H54 (cell line): ENCODE data around the gene CCDC171.

Experiments used
- DNase-seq: peaks from one replicate; pipeline ENCODE4 v3.0.0; 2011; ENCODE audit warnings: low spot score, mixed read lengths; ENCODE audit not compliant: insufficient read length
- FAIRE-seq: peaks from 3 replicates; lab custom pipeline; 2011; peaks lifted over from hg19 to GRCh38; lab: Jason Lieb, UNC
- POLR2A ChIP-seq: IDR thresholded peaks from 2 replicates; pipeline ENCODE4 v1.6.1; 2011; ENCODE audit warnings: low read depth, mild to moderate bottlenecking, low read length

CCDC171 gene

DNA sequence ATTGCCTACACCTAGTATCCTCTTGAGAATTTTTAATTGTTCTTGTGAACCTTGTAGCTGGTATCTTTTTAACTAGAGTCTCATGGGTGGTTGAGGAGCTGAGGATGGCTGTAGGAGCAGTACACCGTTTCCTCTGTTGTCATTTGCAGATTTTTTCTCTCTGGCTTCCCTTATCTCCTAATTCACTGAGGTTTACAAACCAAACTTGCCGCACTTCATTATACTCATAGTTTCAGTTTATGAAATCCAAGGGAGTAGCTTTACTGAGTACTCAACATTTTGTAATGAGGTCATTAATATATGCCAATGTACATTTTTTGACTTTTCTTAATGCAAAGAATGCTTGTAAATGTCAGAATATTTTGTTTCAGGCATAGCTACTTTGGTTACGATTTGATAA, 154.2 kb downstream of the CCDC171 start:
- DNase-seq (no peak), FAIRE-seq (no peak)
- TF ChIP-seq POLR2A: no peak

DNA sequence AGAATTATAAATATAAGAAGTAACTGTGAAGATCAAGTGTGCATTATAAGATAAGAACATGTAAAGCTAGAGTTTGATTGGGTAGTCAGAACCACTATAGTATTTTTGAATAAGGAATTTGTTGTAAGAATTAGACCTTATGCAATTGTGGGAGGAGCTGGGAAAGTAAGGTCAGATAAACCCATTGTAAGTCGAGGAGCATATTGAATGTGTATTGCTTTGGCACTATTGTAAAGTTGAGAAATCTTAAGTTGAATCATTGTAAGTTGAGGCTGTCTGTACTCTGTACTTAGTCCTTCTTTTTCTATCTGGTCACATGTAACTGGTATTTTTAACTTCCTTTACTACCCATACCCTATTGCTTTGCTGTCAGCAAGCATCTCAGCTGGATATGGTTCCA, 158.7 kb downstream of the CCDC171 start:
- FAIRE-seq (peak; percentile 43), DNase-seq (no peak)
- no peak for TF ChIP-seq POLR2A

DNA sequence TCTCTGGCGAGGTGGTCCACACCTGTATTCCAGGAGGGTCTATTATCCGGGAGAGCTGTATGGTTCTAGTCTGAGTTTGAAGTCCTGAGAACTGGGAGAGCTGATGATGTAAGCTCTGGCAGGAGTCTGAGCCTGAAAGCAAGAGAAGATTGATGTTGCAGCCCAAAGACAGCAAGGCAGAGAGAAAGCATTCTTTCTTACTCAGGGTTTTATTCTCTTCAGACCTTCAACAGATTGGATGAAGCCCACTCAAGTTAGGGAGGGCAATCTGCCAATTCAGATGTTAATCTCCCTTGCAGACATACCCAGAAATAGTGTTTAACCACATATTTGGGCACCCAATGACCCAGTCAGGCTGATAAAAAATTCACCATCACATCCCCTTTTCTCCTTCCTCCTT, 159.1 kb downstream of the CCDC171 start:
- DNase-seq (no peak), FAIRE-seq (no peak)
- TF ChIP-seq POLR2A: no peak

DNA sequence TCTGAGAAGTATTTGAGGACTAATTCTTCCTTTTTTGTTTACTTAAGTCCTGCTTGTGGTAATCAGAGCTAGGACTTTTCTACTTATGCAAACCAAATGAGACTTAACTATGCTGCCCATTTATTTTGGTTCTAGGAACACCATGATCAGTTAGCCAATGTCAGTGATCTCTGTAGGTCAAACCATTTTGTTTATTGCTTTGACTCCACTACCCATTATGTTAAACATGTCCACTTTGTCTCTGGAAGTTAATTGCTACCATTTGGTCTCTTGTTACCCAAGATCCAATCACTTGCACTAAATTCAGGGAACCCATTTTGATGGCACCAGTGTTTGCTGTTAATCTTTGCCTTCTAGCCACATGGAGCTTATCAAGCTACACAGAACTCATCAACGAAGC, 161.9 kb downstream of the CCDC171 start:
- FAIRE-seq: no peak
- no peak for DNase-seq
- TF ChIP-seq POLR2A: no peak

DNA sequence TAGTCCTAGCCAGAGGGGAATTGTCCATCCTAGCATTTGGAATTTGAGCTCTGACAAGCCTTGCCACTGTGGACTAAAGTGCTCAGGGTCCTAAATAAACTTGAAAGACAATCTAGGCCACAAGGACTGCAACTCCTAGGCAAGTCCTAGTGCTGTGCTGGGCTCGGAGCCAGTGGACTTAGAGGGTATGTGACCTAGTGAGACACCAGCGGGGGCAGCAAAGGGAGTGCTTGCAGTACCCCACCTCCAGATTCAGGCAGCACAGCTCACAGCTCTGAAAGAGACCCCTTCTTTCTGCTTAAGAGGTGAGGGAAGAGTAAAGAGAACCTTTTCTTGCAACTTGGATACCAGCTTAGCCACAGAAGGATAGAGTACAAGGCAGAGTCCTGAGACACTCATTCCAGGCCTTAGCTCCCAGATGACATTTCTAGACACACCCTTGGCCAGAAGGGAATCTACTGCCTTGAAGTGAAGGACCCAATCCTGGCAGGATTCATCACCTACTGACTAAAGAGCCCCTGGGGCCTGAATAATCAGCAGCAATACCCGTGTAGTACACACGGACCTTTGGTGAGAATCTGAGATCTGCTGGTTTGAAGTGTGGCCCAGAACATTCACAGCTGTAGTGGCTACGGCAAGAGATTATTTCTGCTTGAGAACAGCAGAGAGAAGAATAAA, 164.6 kb downstream of the CCDC171 start:
- FAIRE-seq: no peak
- DNase-seq: no peak
- no peak for TF ChIP-seq POLR2A

DNA sequence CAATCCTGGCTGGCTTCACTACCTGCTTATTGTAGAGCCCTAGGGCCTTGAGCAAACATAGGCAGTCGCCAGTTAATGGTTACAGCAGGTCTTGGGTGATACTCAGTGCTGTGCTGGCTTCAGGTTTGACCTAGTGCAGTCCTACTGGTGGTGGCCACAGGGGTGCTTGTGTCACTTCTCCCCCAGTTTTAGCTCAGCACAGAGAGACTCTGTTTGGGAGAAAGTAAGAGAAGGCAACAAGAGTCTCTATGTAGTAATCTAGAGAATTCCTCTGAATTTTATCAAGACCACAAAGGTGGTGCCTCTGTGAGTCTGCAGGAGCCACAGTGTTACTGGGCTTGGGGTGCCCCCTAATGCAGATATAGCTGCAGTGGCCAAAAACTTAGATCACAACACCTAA, 165.6 kb downstream of the CCDC171 start:
- TF ChIP-seq POLR2A: no peak
- no peak for FAIRE-seq
- no peak for DNase-seq

DNA sequence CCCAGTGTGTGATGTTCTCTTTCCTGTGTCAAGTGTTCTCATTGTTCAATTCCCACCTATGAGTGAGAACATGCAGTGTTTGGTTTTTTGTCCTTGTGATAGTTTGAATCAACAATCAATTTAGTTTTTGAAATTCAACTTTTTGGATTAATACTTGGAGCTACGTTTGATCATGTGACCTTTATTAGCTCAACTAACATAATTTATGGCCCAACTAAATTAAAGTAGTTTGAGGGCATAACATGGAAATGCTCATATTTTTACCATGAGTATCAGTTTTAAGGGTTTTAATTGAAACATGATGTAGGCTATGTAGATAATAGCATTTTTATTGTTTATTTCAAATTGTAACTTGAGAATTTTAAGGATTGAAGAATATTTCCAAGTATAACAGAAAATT, 168.0 kb downstream of the CCDC171 start:
- TF ChIP-seq POLR2A: no peak
- no peak for DNase-seq
- FAIRE-seq: no peak

DNA sequence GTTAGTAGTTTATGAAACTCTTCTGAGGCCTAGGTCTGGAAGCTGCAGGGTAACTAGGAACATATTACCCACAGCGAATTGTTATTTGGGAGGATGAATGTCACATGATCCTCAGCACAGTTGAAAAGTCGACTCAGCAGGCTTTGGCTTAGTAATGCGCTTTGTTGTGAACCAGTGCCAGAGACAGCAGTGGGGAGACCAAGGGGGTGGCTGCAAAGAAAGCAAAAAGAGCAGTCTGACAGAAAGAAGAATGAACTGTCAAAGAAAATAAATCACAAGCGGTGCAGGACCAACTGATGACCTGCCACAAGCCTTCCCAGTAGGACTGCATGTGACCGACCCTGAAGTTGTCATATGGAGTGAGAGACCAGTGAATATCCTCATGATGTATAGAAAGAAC, 170.0 kb downstream of the CCDC171 start:
- FAIRE-seq (peak; percentile 65), DNase-seq (no peak)
- TF ChIP-seq POLR2A: no peak

DNA sequence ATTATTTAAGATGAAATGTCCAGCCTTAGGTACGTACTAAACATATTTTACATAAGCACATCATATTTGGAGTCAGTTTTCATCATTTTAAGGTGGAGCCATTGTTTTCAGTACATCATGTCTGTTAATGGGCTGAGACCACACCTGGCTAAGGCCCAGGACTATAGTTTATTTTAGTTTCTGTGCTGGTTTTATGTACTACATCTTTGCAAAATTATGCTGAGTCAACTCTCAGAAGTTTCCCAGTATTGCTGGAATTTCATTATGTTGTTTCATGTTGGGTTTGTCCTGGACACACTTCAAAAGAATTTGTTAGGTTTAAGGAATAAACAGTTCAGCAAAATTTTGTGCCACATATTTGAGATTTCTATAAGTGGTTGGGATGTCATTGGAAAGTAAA, 171.2 kb downstream of the CCDC171 start:
- TF ChIP-seq POLR2A: no peak
- no peak for DNase-seq
- no peak for FAIRE-seq

DNA sequence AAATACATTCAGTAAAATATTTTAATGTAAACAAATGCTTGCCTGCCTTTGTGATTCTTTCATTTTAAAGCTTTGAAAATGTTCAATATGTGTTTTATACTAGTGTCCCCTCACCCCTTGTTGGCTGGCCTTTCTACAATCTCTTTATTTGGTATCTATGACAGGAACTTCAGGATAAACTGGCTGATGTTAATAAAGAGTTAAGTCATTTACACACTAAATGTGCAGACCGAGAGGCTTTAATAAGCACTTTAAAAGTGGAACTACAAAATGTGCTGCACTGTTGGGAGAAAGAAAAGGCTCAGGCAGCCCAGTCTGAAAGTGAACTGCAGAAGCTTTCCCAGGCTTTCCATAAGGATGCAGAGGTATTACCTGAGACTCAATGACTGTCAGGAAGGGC, 171.8 kb downstream of the CCDC171 start:
- TF ChIP-seq POLR2A: no peak
- DNase-seq (no peak), FAIRE-seq (no peak)

DNA sequence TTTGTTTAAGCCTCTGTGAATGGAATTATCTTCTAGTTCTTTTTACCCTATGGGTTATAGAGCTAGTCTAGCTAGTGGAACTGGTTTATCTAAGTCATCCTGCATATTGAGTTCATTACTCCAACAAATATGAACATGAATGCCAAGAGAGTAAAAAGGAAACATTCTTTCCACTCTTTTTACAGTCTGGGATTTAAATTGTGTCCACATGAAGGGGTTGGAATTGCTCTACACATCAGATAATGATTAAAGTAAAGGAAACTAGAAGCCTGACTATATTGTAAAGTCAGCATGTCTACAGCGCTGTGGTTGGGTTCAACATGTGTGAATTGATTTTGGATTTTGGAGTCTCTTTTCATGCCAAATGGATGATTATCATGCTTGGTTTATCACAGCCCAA, 173.1 kb downstream of the CCDC171 start:
- no peak for TF ChIP-seq POLR2A
- DNase-seq (no peak), FAIRE-seq (no peak)

DNA sequence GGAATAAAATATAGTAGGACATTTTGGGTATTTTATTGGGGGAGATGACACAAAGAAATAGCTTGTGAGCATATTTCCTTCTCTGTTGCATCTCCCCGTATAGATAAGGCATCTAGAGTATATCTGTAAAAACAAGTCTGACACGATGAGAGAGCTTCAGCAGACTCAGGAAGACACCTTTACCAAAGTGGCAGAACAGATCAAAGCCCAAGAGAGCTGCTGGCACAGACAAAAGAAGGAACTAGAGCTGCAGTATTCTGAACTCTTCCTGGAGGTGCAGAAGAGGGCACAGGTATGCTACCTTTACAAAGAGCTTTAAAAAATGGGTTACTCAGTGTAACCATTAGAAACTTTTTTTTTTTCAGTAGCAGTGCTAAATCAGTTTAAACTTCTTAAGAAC, 176.7 kb downstream of the CCDC171 start:
- no peak for TF ChIP-seq POLR2A
- FAIRE-seq (no peak), DNase-seq (no peak)

DNA sequence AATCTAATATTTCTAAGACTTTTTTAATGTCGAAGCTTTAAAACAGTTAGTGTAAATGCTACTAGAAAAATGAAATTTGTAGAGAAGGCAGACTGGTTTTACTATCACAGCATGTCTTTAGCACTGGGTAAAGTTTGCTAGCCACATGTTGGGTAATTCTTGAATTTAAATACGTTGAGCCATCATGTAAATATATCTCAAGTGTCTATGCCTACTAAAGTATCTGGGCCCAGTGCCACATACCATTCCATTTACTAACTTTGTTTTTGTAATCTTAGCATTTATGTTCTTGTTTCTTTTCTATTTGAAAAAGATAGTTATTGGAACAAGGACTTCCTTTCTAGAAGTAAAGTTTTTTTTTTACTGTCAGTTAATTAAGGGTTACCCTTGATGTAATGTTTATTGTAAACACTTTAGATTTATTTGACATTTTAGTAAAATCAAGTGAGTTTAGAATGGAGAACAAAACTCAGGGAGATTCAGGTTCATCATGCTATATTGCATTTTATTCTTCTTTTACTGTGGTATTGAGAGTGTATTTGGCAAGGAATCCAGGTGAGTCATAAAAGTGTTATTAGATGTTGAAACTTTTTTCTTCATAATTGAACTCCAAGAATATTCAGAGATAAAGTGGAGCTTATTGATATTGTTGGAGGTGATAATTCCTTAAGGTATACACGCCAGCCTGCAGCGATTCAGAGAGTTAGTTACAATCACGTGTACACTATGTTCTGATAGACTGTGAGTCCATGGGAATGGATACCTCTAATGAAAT, 182.4 kb downstream of the CCDC171 start:
- peak; percentile 95 for FAIRE-seq
- peak; percentile 24 for DNase-seq

DNA sequence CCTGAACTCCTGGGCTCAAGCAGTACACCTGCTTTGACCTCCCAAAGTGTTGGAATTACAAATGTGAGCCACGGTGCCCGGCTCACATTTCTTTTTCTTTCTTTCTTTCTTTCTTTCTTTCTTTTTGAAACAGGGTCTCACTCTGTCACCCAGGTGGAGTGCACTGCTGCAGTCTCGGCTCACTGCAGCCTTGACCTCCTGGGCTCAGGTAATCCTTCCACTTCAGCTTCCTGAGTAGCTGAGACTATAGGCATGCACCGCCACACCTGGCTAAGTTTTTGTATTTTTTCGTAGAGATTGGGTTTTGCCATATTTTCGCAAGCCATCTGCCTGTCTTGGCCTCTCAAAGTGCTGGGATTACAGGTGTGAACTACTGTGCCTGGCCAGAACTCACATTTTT, 183.7 kb downstream of the CCDC171 start:
- DNase-seq (no peak), FAIRE-seq (no peak)
- TF ChIP-seq POLR2A: no peak

More for the DNA sequence above, 182.4 kb downstream of the CCDC171 start:
- TF ChIP-seq POLR2A: no peak

DNA sequence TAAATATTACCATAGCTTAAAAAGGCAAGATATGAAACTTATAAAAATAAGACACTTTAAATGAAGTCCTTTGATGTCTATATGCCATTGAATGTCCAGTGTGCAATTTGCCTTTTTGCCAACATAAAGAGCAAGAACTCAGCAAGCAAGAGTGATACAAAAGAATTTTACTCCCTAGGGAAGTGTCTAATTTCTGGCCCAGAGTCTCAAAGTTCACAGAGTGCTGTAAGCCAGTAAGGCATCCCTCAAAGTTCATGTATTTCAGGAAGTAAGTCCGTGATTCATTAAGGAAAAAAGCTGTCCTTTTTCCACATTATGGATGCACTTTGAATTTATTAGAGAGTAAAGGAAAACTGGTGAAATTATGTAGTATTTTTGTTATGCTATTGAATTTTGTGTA, 185.2 kb downstream of the CCDC171 start:
- no peak for DNase-seq
- peak; percentile 11 for FAIRE-seq
- no peak for TF ChIP-seq POLR2A

DNA sequence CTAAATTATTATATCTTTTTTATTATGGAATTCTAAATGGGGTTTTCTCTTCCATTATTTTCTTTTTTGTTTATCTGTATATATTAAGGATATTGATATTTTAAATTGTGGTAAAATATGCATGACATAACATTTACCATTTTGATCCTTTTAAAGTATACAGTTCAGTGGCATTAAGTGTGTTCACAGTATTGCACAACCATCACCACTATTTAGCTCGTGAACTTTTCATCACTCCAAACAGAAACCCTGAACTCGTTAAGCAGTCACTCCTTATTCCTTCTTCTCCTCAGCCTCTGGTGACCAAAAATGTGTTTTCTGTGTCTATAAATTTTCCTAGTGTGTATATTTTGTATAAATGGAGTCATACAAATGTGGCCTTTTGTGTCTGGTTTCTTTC, 188.2 kb downstream of the CCDC171 start:
- FAIRE-seq: no peak
- TF ChIP-seq POLR2A: no peak
- no peak for DNase-seq
